NK-92 (cell line): Measurements from ENCODE around the gene PRR20G.
"Not testable (repeated sequence)": the region's sequence is repeated elsewhere in the genome, so short reads cannot be mapped to it uniquely, and the experiment has no call there.

Source experiments
- DNase-seq: peaks from one replicate; lab custom pipeline; 2025; ENCODE audit not compliant: unreplicated experiment; lab: John Stamatoyannopoulos, UW

PRR20G gene

DNA sequence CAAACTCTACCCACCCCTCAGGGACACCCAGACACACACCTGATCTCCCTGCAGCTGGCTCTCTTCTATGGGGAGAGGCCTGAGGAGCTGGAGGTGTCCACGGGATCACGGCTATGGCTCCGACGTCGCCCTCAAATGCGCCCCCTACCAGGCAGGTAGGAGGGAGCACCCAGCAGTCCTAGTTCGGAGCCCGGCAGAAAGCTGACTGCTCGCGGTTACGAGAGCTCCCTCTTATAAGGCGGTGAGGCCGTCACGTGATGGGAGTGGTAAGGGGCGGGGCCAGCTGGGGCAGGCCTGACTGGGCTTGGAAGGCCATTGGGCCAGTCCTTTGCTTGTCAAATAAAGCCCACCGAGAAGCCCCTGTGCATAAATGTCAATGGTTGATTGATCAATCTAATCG lies at the start of gene PRR20G:
TSS of gene PRR20G (minus strand) at position 207 of the 400 bp plus-strand sequence. CDS start 681 bp downstream, outside the sequence.
- no peak for DNase-seq

- DNase-seq, result no peak
These were observed 49.2 kb upstream of the PRR20G start for GRCh38 chr3:127337001-127337400.

DNA sequence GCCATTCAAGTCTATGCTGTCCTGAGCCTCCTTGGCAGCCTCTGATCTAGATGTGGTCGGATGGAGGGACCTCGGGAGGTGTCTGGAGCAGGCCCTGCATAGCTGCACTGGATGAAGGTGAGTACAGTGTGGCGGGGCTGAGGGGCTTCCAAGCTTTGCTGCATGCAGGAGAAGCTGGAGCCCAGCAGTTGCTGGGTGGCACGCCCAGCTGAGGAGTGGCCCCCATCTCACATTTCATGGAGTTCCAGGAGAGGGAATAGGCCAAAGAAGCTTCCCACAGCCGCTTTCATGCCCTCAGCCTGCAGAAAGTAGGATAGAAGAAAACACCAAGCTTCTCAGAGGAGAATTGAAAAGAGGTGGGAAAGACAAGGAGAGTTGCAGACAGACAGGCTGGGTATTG lies 48.3 kb upstream of the PRR20G start:
- DNase-seq, result no peak

GRCh38 chr3:127330385-127330784 lies 42.5 kb upstream of the PRR20G start:
- no peak for DNase-seq

DNA sequence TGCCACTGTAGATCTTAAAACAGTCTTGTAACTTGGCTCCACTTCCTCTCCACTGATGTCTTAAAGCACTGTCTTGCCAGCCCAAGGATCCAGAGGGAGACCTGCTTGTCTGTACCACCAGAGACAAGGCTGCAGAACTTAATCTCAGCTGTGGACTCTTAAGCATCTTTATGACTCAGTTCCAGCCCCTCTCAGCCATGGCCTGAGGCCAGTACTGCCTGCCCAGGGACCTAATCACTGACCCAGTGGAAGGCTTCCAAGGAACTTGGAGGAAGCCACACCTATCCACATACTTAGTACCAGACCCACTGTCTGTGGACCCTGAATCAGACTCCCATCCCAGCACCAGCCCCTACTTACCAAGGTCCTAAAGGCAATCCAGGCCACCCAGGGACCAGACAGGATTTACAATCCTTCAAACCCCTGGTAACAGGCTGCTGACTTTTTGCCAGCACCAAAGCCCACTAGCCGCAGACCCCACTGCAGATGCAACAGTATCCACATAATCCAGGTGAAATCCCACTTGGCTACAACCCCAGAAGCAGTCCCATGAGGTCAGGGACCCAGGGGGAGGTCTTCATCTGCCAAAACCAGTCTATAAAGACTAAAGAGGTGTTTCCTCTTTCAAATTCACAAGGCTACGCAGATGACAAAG lies 41.9 kb upstream of the PRR20G start:
- no peak for DNase-seq

DNA sequence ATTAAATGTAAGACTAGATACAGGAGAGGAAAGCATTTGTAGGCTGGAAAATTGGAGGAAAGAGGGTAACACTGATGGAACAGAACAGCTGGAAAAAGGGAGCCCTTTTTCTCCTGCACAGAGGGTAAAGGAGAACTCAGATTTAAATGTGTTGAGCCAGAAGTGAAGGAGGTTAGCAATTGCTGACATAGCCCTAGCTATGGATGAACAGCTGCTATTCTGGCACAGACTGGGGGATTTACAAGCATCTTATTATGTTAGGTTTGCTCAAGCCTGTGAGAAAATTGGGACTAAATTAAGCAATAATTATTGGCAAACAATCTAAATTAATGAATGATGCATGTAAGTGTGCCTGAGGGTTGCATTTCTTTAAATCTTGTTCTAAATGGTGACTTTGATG lies 40.6 kb upstream of the PRR20G start:
- DNase-seq, result no peak

- DNase-seq, result no peak
These were observed 38.5 kb upstream of the PRR20G start for GRCh38 chr3:127326341-127326740.

GRCh38 chr3:127325629-127325961 lies 37.7 kb upstream of the PRR20G start:
- DNase-seq, result no peak

GRCh38 chr3:127324913-127325628 lies 37.2 kb upstream of the PRR20G start:
- no peak for DNase-seq

GRCh38 chr3:127324076-127324475 lies 36.2 kb upstream of the PRR20G start:
- DNase-seq, result no peak

DNA sequence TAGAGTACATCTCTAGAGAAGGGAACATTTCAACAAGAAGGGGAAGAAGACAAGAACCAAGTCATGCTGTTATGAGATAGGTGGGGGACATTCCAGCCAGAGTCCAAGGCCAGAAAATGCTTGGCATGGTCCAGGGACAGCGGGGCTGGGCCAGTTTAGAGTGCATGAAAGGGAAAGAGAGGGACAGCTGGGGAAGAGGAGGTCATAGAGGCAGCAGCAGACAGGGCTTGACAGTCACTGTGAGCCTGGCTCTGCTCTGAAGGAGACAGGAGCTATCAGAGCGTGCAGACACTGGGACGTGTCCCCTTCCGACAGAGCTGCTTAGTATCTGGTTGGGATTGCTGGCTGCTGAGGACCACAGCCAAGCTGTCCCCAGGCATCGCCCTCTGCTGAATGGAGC lies 35.7 kb upstream of the PRR20G start:
- DNase-seq, result no peak

DNA sequence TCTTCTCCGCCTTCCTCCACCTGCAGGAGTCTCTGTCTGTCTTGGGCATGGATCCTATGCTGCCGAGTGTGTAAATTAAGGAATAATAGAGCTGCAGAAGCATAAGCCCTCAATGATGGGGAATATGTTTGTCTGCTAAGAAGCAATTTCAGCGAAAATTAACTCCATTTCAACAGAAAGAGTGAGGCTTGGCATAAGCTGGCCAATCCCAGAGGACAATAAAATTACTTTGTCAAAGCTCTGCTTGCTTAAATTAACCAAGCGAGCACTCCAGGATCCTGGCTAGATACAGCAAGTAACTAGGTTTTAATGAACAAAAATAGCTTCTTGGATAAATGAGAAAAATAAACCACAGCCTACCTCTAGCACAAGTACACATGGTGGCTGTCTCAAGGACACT lies 33.5 kb upstream of the PRR20G start:
- DNase-seq, result no peak

GRCh38 chr3:127320529-127321121 lies 32.8 kb upstream of the PRR20G start:
- no peak for DNase-seq

DNA sequence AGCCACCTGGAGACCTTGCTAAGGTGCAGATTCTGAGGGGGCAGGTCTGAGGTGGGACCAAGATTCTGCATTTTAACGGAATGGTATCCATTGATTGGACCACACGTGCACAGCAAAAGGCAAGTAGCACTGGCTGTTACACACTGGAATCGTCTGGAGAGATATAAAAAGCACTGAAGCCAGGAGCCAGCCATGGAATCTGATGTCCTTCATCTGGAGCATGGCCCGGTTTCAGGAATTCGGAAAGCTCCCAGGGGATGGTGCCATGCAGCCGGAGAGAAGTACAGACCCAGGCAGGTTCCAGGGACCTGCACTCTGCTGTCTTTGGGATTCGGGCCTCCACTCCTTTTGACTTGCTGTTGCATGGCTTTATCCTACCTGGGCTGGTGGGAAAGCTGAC lies 28.8 kb upstream of the PRR20G start:
- no peak for DNase-seq

- DNase-seq, result no peak
These were observed 25.0 kb upstream of the PRR20G start for GRCh38 chr3:127312818-127313217.

- not testable (repeated sequence) for DNase-seq
These were observed 21.0 kb upstream of the PRR20G start for GRCh38 chr3:127308821-127309220.

DNA sequence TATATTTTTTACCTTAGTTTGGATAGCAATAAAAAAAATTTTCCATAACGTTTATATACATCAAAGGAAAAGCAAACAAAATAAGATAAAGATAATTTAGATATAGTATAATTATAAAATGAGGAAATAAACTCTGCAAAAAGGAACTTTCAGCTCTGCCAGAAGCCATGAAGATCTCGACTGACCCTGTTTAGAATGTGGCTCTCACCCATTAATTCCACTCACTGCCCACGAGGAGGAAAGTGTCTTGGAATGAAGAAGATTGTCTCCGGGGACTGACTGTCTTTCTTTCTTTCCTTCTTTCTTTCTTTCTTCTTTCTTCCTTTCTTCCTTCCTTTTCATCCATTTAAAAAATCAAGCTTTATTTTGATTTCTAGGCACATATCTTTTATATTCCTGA lies 20.1 kb upstream of the PRR20G start:
- no peak for DNase-seq

- DNase-seq, result no peak
These were observed 19.4 kb upstream of the PRR20G start for GRCh38 chr3:127307112-127307835.

- DNase-seq, result no peak
These were observed 18.7 kb upstream of the PRR20G start for GRCh38 chr3:127306361-127307111.

- no peak for DNase-seq
These were observed 17.7 kb upstream of the PRR20G start for GRCh38 chr3:127305499-127306060.
